ENCODE data around the gene VPS33B.
A peak's percentile ranks its signal among the peaks of the same experiment; 100 is the strongest.

Gene VPS33B

GRCh38 chr15:90952901-90953677, 69.3 kb downstream of the VPS33B start:
- Mint-ChIP-seq H3K27ac (peak overlapping the region; percentile 64), H3K27me3 (no peaks in the 10 kb centered on the region), H3K9me3 (no peaks in the 10 kb centered on the region), H3K4me3 (no peak overlapping the region), H3K36me3 (peaks cover 3% of the 10 kb centered on the region), H3K4me1 (peaks cover 11% of the 10 kb centered on the region)

GRCh38 chr15:90950676-90951075, 71.7 kb downstream of the VPS33B start:
- Mint-ChIP-seq H3K4me3 (no peak overlapping the region), H3K36me3 (peaks cover 3% of the 10 kb centered on the region), H3K27ac (no peak overlapping the region), H3K4me1 (no peaks in the 10 kb centered on the region), H3K9me3 (no peaks in the 10 kb centered on the region), H3K27me3 (no peaks in the 10 kb centered on the region)

GRCh38 chr15:90949979-90950675, 72.3 kb downstream of the VPS33B start:
- Mint-ChIP-seq H3K4me3 (no peak overlapping the region), H3K9me3 (no peaks in the 10 kb centered on the region), H3K27ac (no peak overlapping the region), H3K36me3 (peaks cover 3% of the 10 kb centered on the region), H3K4me1 (no peaks in the 10 kb centered on the region), H3K27me3 (no peaks in the 10 kb centered on the region)
